Neuronal stem cell (in vitro differentiated cells): ENCODE results near the gene LSM10.
A peak's percentile ranks its signal among the peaks of the same experiment; 100 is the strongest.

Experiments
- DNase-seq: peaks from one replicate; pipeline ENCODE4 v3.0.0-alpha.2; 2013; ENCODE audit warnings: low spot score
- H2AFZ ChIP-seq: one replicate; pipeline ENCODE4 v1.6.1; 2013; ENCODE audit warnings: mild to moderate bottlenecking, low read length, inconsistent platforms
- H2AK5ac ChIP-seq: 2 replicates; pipeline ENCODE4 v1.6.1; 2013; ENCODE audit warnings: low read depth, mild to moderate bottlenecking, inconsistent platforms, low read length, moderate library complexity, mixed read lengths
- H2BK120ac ChIP-seq: 2 replicates; pipeline ENCODE4 v1.6.1; 2013; ENCODE audit warnings: low read depth, mild to moderate bottlenecking, inconsistent platforms, low read length, moderate library complexity, mixed read lengths
- H2BK12ac ChIP-seq: one replicate; pipeline ENCODE4 v1.6.1; 2013; ENCODE audit warnings: low read length, inconsistent platforms
- H2BK15ac ChIP-seq: 2 replicates; pipeline ENCODE4 v1.6.1; 2013; ENCODE audit warnings: mild to moderate bottlenecking, low read length, inconsistent platforms, mixed read lengths
- H2BK5ac ChIP-seq: one replicate; pipeline ENCODE4 v1.6.1; 2013; ENCODE audit warnings: inconsistent platforms, mild to moderate bottlenecking, low read length, moderate library complexity
- H3K14ac ChIP-seq: one replicate; pipeline ENCODE4 v1.6.1; 2013; ENCODE audit warnings: low read length, inconsistent platforms
- H3K18ac ChIP-seq: 2 replicates; pipeline ENCODE4 v1.6.1; 2013; ENCODE audit warnings: low read length, inconsistent platforms
- H3K23ac ChIP-seq: 2 replicates; pipeline ENCODE4 v1.6.1; 2013; ENCODE audit warnings: low read depth, mild to moderate bottlenecking, mixed read lengths, low read length, inconsistent platforms; ENCODE audit not compliant: poor library complexity
- H3K27ac ChIP-seq: replicated peaks from 3 replicates; pipeline ENCODE4 v1.5.1; 2013; ENCODE audit warnings: low read length, inconsistent platforms
- H3K27me3 ChIP-seq, 3 experiments: 2 replicates each; pipeline ENCODE4 v1.6.1; 2013; ENCODE audit warnings: low read length in 3 of 3, mild to moderate bottlenecking in 2 of 3, inconsistent platforms in 1 of 3, low read depth in 1 of 3, mixed read lengths in 1 of 3, moderate library complexity in 1 of 3; ENCODE audit not compliant: control insufficient read depth in 3 of 3, insufficient read depth in 3 of 3
- H3K36me3 ChIP-seq, 2 donors: replicated peaks in 1 of 2; 2 replicates each; pipeline ENCODE4 v1.6.1; 2013; ENCODE audit warnings: low read length in 2 of 2; ENCODE audit not compliant: control insufficient read depth in 2 of 2, insufficient read depth in 2 of 2
- H3K4ac ChIP-seq: 2 replicates; pipeline ENCODE4 v1.6.1; 2013; ENCODE audit warnings: inconsistent platforms, mild to moderate bottlenecking, low read length, moderate library complexity
- H3K4me1 ChIP-seq, 2 donors: 1 replicate in 1 of 2; 2 replicates in 1 of 2; pipeline ENCODE4 v1.6.1; 2013; ENCODE audit warnings: low read length in 2 of 2, low read depth in 1 of 2; ENCODE audit not compliant: control insufficient read depth in 2 of 2, insufficient read depth in 1 of 2
- H3K4me2 ChIP-seq: one replicate; pipeline ENCODE4 v1.6.1; 2013; ENCODE audit warnings: mild to moderate bottlenecking, low read length, inconsistent platforms; ENCODE audit not compliant: insufficient read depth, poor library complexity, severe bottlenecking
- H3K4me3 ChIP-seq, 2 donors: 2 replicates each; pipeline ENCODE4 v1.5.1; 2013; ENCODE audit warnings: low read length in 2 of 2, mild to moderate bottlenecking in 2 of 2, inconsistent platforms in 1 of 2, moderate library complexity in 1 of 2
- H3K79me1 ChIP-seq: one replicate; pipeline ENCODE4 v1.6.1; 2013; ENCODE audit warnings: low read depth, mild to moderate bottlenecking, inconsistent platforms, low read length, moderate library complexity
- H3K9ac ChIP-seq: one replicate; pipeline ENCODE4 v1.6.1; 2013; ENCODE audit warnings: mild to moderate bottlenecking, low read depth, low read length, inconsistent platforms; ENCODE audit not compliant: poor library complexity
- H3K9me3 ChIP-seq, 2 donors: replicated peaks in 1 of 2; 2 replicates each; pipeline versions ENCODE3 to v1.6.1; 2013; ENCODE audit warnings: low read length in 2 of 2, mild to moderate bottlenecking in 2 of 2, inconsistent platforms in 1 of 2, low read depth in 1 of 2, mixed read lengths in 1 of 2, moderate library complexity in 1 of 2; ENCODE audit not compliant: control insufficient read depth in 2 of 2, insufficient read depth in 1 of 2
- H4K8ac ChIP-seq: one replicate; pipeline ENCODE4 v1.6.1; 2013; ENCODE audit warnings: low read depth, mild to moderate bottlenecking, inconsistent platforms, low read length, moderate library complexity
- H4K91ac ChIP-seq: one replicate; pipeline ENCODE4 v1.6.1; 2013; ENCODE audit warnings: low read length, low read depth, mild to moderate bottlenecking, inconsistent platforms; ENCODE audit not compliant: poor library complexity
- WGBS, 2 donors: extraction: QIAGEN DNeasy Blood & Tissue Kit; methylation state at CpG; one replicate each; pipeline ENCODE4 v1.1.7; 2013; ENCODE audit warnings: missing lambda C conversion rate in 2 of 2, mixed read lengths in 1 of 2; ENCODE audit not compliant: insufficient read length in 2 of 2, insufficient replicate concordance in 1 of 2; ENCODE audit errors: extremely low coverage in 2 of 2; 5-methylcytosine and 5-hydroxymethylcytosine counted together

The LSM10 gene

GRCh38 chr1:36389999-36390398, 7.7 kb downstream of the LSM10 start:
- H2AK5ac ChIP-seq: no peak overlapping the region
- no peak overlapping the region for H3K18ac ChIP-seq
- DNase-seq: no peak
- no peak overlapping the region for H2BK120ac ChIP-seq
- no peak overlapping the region for H3K4ac ChIP-seq
- no peaks in the 10 kb centered on the region for H3K9me3 ChIP-seq
- no CpG with 5 or more reads among the region's 1 CpG for WGBS, 2 donors
- H2BK5ac ChIP-seq: no peak overlapping the region
- no peak overlapping the region for H3K27ac ChIP-seq
- no peak overlapping the region for H3K14ac ChIP-seq
- no peak overlapping the region for H4K91ac ChIP-seq
- no peak overlapping the region for H2BK12ac ChIP-seq
- H3K4me1 ChIP-seq: peaks cover 15 to 16% of the 10 kb centered on the region in 2 donors
- no peak overlapping the region for H3K23ac ChIP-seq
- no peaks in the 10 kb centered on the region for H3K27me3 ChIP-seq
- no peak overlapping the region for H2AFZ ChIP-seq
- peaks cover 26 to 48% of the 10 kb centered on the region in 2 donors for H3K36me3 ChIP-seq
- no peak overlapping the region for H4K8ac ChIP-seq
- no peaks in the 10 kb centered on the region for H3K79me1 ChIP-seq
- no peak overlapping the region for H3K4me2 ChIP-seq
- no peak overlapping the region for H3K4me3 ChIP-seq
- no peak overlapping the region for H2BK15ac ChIP-seq
- no peak overlapping the region for H3K9ac ChIP-seq

- H3K79me1 ChIP-seq: no peaks in the 10 kb centered on the region
- WGBS, 2 donors: no CpG with 5 or more reads among the region's 2 CpGs
- no peak overlapping the region for H3K9ac ChIP-seq
- H3K27me3 ChIP-seq: no peaks in the 10 kb centered on the region
- DNase-seq: no peak
- no peak overlapping the region for H2BK120ac ChIP-seq
- H3K14ac ChIP-seq: no peak overlapping the region
- no peak overlapping the region for H2BK5ac ChIP-seq
- no peak overlapping the region for H2BK15ac ChIP-seq
- no peak overlapping the region for H4K8ac ChIP-seq
- no peak overlapping the region for H3K4me3 ChIP-seq
- H3K4me1 ChIP-seq: peaks cover 19% of the 10 kb centered on the region in 2 donors
- H3K4ac ChIP-seq: no peak overlapping the region
- no peaks in the 10 kb centered on the region for H3K9me3 ChIP-seq
- no peak overlapping the region for H2AFZ ChIP-seq
- no peak overlapping the region for H2BK12ac ChIP-seq
- H3K18ac ChIP-seq: no peak overlapping the region
- H4K91ac ChIP-seq: no peak overlapping the region
- no peak overlapping the region for H3K4me2 ChIP-seq
- peaks cover 26 to 46% of the 10 kb centered on the region in 2 donors for H3K36me3 ChIP-seq
- H2AK5ac ChIP-seq: no peak overlapping the region
- H3K27ac ChIP-seq: no peak overlapping the region
- H3K23ac ChIP-seq: no peak overlapping the region
Measured at GRCh38 chr1:36389261-36389660, 8.4 kb downstream of the LSM10 start.

- H2BK12ac ChIP-seq: no peak overlapping the region
- no peak overlapping the region for H3K4me2 ChIP-seq
- no peak overlapping the region for H2BK15ac ChIP-seq
- no peak overlapping the region for H2AK5ac ChIP-seq
- H3K18ac ChIP-seq: peak overlapping the region; percentile 84
- peak; percentile 52 for DNase-seq
- H4K91ac ChIP-seq: no peak overlapping the region
- peaks cover 19 to 21% of the 10 kb centered on the region in 2 donors for H3K4me1 ChIP-seq
- H3K9me3 ChIP-seq: no peaks in the 10 kb centered on the region
- H2BK120ac ChIP-seq: no peak overlapping the region
- H3K36me3 ChIP-seq: peaks cover 15 to 27% of the 10 kb centered on the region in 2 donors
- no peak overlapping the region for H3K23ac ChIP-seq
- H3K4ac ChIP-seq: no peak overlapping the region
- no peak overlapping the region for H4K8ac ChIP-seq
- WGBS, 2 donors: no CpG with 5 or more reads among the region's 10 CpGs
- H3K27ac ChIP-seq: peak overlapping the region; percentile 86
- no peak overlapping the region for H3K14ac ChIP-seq
- H3K9ac ChIP-seq: no peak overlapping the region
- H3K27me3 ChIP-seq: no peaks in the 10 kb centered on the region
- peak overlapping the region; percentile 86 for H2AFZ ChIP-seq
- peak overlapping the region in 1 of 2 donors; percentile 85 for H3K4me3 ChIP-seq
- H3K79me1 ChIP-seq: no peaks in the 10 kb centered on the region
- H2BK5ac ChIP-seq: peak overlapping the region; percentile 19
Measured at GRCh38 chr1:36387141-36387949, 10.4 kb downstream of the LSM10 start.

GRCh38 chr1:36386265-36387140, 11.2 kb downstream of the LSM10 start:
- H4K8ac ChIP-seq: no peak overlapping the region
- peaks cover 11 to 25% of the 10 kb centered on the region in 2 donors for H3K36me3 ChIP-seq
- H2BK5ac ChIP-seq: peak overlapping the region; percentile 19
- H3K27ac ChIP-seq: peak overlapping the region; percentile 86
- H3K27me3 ChIP-seq: no peaks in the 10 kb centered on the region
- peak overlapping the region; percentile 32 for H3K23ac ChIP-seq
- H4K91ac ChIP-seq: peak overlapping the region; percentile 24
- no peaks in the 10 kb centered on the region for H3K79me1 ChIP-seq
- H3K4me3 ChIP-seq: peak overlapping the region; percentile 68 to 85
- peak overlapping the region; percentile 86 for H2AFZ ChIP-seq
- no peaks in the 10 kb centered on the region for H3K9me3 ChIP-seq
- no peak overlapping the region for H2BK15ac ChIP-seq
- no CpG with 5 or more reads among the region's 14 CpGs for WGBS, 2 donors
- H3K4ac ChIP-seq: no peak overlapping the region
- no peak overlapping the region for H2AK5ac ChIP-seq
- H3K4me2 ChIP-seq: peak overlapping the region; percentile 71
- peak overlapping the region; percentile 84 for H3K18ac ChIP-seq
- peak overlapping the region; percentile 87 for H3K14ac ChIP-seq
- peak; percentile 65 for DNase-seq
- H2BK12ac ChIP-seq: no peak overlapping the region
- no peak overlapping the region for H2BK120ac ChIP-seq
- peak overlapping the region; percentile 67 for H3K9ac ChIP-seq
- peaks cover 19 to 21% of the 10 kb centered on the region in 2 donors for H3K4me1 ChIP-seq
